Heart left ventricle (tissue), 11 donors: ENCODE data around the gene PALLD. TPM values are rescaled to one million over a fixed set of nuclear protein-coding genes. Genes with fewer than 3 reads are reported as not detected.

Source experiments
- polyA plus RNA-seq, 2 donors: library from polyadenylated mRNA; stranded (reverse); fragments of 200-250 nt; gene quantifications; one replicate each; pipeline ENCODE4 v1.2.3, GENCODE V29; 2013
- total RNA-seq, 9 donors: library from RNA; depleted of rRNA in 2 of 9; stranded (reverse); fragments of >200 nt in 2 of 9; fragmentation: NEBNext Ultra II Directional in 3 of 9; extraction: Animal tissue kit (Norgen Biotek cat#: 25700) in 3 of 9; gene quantifications; one replicate each; pipeline versions ENCODE4 v1.1.0 to v1.2.4, GENCODE V29; 2016 to 2023
- donor health status: ischemic (EF 13 %, LVEDD 7.1; RV severe dilation, severe dysfunction).
- donor health status: healthy with polysubstance abuse.
- donor health status: DM: no; HTN: yes; CAD: no.
- donor health status: DM: no; HTN: no; CAD: no.
- donor health status: ischemic (EF 25% LVEDD 5.7; RV mildly dilated, moderate dysfunction).
- donor health status: healthy.
- donor health status: DM: yes; HTN: yes; CAD: no.
- donor health status: PGD.
- donor health status: nonischemic (EF 23%, LVEDD 6.1; RV moderate dilation, normal function).

Gene PALLD
- total and polyA plus RNA-seq, 11 donors = 193 to 1,428 (median 1,015) TPM

Other genes starting within 250 kb of the PALLD start
- 10 to 100 TPM in 5 of 9 donors, 1 to 10 TPM in 4; 3.8 to 27.2 (median 10.6) TPM for gene DDX60, start 178.3 kb upstream of the PALLD start, total RNA-seq
- 1 to 10 TPM; 1.4 to 4.2 TPM for gene DDX60, start 178.3 kb upstream of the PALLD start, polyA plus RNA-seq
- gene DDX60L, start 16.6 kb upstream of the PALLD start, total RNA-seq = 10 to 100 TPM in 6 of 9 donors, 1 to 10 TPM in 3; 5.5 to 26.8 (median 10.5) TPM
- 1 to 10 TPM; 4.5 to 7.1 TPM for gene DDX60L, start 16.6 kb upstream of the PALLD start, polyA plus RNA-seq